NCI-H2171 treated with DMSO at 0.1 percent for 48 hours (cell line): ENCODE data around the gene PEPD.

Source experiments
- DNase-seq: peaks from one replicate; lab custom pipeline; 2025; lab: John Stamatoyannopoulos, UW

The PEPD gene

DNA sequence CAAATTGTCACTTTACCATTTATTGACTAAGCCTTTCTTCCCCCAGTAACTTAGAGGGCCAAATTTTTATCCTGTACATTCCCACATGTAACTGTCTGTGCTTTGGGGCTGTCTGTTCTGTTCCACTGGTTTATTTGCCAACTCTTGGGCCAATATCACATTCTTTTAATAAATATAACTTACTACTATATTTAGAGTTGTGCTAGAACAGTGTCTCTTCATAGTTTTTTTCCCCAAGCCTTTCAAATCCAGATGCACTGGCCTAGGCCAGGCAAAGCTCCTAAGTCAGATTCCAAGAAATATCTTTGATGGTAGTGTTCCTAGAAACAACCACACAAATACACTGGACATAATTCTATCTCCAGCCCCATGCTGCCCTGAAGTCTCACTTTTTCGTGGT lies 164.0 kb downstream of the PEPD start:
- DNase-seq = no peak

DNA sequence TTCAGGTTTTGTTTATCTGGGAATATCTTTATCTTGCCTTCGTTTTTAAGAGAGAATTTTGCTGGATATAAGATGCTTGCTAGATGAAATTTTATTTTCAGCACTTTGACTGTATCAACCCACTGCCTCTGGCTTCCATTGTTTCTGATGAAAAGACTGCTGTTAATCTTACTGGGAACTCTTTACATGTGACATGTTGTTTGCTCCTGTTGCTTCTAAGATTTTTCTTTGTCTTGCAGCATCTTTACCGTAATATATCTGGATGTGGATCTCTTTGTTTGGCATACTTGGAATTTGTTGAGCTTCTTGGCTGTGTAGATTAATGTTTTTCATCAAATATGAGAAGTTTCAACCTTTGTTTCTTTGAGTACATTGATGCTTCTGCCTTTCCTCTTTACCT lies 166.1 kb downstream of the PEPD start:
- DNase-seq = no peak

DNA sequence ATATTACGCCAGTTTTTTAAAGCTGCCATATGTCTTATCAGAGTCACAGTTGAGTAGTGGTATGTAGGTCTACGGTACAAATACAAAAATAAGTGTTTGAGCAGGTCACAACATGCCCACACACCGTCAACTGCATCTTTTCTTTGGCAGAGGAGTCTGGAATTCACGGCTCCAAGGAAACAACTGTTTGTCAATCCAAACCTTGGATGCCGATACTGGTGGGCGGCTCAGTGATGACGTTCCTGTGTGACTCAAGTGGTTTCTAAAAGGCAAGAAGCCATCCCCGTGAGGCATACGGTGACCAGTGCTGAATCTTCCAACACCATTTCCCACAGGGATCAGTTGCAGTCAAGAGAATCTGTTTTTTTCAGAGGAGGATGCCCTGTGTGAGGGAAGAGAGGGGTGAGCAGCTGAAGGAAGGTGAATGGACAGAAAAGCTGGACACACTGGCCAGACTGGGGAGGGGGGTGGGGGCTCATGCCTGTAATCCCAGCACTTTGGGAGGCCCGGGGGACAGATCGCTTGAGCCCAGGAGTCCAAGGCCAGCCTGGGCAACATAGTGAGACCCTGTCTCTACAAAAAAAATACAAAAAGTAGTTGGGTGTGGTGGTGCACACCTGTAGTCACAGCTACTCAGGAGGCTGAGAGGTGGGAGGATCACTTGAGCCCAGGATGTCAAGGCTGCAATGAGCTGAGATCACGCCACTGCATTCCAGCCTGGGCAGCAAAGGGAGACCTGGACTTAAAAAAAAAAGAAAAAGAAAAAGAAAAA lies 170.9 kb downstream of the PEPD start:
- DNase-seq = peak; percentile 8

DNA sequence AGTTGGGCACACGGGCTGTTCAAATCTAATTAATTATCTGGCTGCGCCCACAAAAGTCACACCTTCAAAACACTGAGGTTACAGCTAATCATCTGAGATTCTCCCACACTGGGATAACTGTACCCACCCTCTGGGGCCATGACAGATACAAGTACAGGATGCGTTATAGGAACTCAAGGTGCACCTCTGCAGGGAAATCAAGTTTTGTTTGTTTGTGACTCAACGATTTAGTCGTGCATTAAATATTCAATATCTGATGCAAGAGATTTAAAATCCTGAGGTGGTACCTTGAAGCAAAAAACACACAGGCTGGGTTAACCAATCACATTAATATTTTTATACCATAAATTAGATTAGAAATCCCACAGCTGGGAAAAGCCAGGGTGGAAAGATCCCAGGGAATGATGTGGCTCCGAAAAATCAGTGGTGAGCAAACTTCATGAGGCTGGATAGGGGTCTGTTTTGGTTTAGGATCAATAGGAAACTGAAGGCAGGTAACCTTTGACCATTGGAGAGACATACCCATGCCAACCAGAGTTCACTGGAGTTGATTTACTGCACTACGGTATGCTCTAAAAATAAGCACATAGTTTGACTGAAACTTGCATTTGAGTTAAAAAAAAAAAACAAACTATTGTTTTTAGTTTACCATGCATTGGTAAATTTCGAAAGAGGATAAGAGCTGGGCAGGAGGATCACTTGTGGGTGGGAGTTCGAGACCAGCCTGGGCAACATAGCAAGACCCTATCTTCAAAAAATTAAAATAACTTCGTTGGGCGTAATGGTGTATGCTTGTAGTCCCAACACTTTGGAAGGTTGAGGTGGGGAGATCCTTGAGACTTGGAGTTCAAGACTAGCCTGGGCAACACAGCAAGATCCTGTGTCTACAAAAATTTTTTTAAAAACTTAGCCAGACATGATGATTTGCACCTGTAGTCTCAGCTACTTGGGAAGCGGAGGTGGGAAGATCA lies 172.0 kb downstream of the PEPD start:
- DNase-seq = no peak

DNA sequence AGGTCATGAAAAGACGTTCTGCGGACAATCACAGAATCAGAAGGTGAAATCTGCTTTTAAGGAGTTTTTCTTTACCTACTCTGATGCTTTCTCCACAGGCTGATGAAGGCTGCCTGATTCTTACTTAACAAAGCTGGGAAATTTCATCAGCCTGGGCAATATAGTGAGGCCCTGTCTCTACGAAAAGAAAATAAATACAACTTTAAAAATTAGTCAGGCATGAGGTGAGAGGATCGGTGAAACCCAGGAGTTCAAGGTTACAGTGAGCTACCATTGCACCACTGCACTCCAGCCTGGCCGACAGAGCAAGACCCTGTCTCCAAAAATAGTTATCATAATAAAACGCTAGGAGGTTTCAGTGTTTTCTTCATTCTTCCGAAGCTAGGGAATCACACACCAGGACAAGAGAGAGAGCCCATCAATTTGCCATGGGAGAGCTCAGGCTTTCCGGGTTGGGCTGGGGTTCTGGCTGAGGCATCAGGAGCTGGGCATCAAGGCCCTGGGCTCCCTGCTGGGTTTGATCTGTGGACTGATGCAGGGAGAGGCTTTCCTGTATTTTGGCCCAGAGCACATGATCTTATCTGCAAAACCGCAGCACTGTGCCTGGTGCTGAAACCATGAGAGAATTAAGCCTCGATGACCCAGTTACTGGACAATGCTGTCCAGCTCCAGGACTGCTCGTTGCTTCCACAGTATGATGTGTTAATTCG lies 173.1 kb downstream of the PEPD start:
- DNase-seq = no peak

DNA sequence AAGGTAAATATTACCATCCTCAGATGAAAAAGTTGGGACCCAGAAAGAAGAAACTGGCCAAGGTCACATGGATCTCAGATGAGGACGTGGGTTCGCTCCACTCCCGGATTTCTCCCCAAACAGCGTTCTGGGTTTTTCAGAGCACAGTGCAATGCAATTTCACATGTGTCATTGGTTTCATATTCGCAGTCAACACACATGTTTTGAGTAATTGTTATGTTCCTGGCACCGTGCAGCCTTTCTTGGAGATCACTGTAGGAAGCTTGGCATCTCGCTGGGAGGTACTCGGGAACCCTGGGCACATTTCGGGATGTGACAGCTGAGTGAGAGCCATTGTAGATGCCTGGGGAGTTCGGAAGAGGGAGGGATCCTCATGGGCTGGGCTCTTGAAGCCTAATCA lies 174.3 kb downstream of the PEPD start:
- no peak for DNase-seq

DNA sequence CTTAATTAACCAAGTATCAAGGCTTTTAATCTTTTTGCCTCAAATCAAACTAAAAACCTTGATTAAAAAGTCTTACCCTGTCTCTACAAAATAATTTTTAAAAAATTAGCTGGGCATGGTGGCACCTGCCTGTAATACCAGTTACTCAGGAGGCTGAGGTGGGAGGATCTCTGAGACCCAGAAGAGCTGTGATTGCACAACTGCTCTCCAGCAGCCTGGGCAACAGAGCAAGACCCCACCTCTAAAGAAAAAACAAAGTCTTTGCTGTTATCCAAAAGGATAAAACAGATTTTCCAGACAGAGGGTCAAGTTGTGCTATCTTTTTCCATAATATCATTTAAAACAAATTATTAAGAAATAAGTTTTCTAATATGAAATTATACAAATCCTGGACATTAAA lies 174.9 kb downstream of the PEPD start:
- no peak for DNase-seq

DNA sequence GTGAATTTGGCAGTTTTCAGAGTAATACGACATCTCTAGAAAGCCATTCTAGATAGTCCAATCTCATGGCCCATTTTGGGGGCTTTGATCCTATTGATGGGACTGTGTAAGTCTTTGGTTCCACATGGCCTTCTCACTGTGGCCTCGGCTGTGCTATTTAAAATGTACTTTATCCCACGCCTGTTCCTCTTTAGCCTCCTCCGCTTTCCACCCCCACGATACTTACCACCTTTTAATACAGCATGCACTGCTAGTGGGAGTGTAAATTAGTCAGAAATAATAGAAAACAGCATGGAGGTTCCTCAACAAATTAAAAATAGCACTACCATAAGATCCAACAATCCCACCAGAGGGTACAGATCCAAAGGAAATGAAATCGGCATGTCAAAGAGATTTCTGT lies 176.4 kb downstream of the PEPD start:
- DNase-seq = no peak

DNA sequence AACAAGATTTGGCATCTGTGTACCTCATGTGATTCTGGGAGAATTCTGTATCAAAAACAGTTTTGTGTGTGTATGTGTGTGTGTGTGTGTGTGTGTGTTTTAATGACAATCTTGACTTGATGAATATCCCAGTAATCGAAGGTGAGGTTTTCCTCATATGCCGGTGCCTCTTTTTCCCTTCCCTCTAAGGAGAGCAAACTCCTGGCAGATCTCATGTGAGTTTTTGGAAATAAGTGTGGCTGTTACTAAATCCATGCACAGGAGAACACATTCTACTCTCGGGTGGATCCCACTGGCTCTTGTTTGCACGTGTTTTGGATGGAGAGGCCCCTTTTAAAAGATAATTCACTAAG lies 177.0 kb downstream of the PEPD start:
- no peak for DNase-seq

DNA sequence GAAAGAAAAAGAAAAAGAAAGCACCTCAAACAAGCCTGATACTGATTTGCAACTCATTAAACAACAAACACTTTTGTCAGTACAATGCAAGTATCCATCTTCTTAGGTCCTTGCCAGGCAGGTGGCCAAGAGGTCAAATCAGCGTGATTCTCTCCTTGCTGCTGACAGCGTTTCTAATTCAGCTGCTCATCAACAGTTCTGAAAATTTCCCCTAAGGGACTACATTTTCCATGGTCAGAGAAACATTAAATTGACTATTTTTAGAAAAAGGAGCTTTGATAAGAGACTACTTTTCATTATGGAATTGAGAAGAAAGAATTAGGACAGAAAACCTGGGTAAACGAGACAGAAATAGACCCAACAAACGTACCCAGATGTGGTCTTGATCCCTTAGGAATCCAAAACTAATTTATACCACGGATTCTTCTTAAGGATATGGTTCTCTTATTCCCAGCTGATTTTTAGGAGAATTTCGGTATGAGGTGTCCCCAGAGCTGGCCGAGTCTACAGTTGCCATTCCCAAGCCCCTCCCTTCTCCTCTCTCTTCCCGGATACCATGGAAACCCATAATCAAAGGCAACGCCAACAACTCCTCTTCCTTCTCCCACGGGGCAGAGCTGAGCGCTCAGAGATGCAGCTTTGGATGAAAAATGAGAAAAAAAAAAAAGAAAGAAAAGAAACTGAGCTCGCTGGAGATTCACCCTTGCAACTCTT lies 177.6 kb downstream of the PEPD start:
- peak; percentile 12 for DNase-seq

DNA sequence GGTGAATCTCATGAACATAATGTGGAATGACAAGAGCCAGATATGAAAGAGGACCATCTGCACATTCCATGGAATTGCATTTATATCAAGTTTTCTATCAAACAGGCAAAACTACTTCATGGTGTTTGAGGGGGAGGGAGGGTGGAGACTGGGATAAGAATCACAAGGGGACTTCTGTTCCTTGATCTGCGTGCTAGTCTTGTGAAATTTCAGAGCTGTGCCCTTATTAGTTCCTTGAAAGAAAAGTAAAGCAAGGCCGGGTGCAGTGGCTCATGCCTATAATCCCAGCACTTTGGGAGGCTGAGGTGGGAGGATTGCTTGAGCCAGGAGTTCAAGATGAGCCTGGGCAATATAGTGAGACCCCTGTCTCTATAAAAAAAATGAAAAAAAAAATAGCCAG lies 178.3 kb downstream of the PEPD start:
- no peak for DNase-seq

DNA sequence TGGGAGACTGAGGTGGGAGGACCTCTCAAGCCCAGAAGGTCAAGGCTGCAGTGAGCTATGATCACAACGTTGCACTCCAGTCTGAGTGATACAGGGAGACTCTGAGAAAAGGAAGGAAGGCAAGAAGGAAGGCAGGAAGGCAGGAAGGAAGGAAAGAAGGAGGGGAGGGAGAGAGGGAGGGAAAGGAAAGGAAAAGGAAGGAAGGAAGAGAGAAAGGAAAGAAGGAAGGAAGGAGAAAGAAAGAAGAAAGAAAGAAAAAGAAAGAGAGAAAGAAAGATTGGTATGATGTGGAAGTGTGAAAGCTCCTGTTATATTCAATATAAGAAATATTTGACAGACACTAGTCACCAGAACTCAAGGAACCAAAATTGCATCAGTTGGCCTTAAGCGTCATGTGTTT lies 180.6 kb downstream of the PEPD start:
- no peak for DNase-seq

DNA sequence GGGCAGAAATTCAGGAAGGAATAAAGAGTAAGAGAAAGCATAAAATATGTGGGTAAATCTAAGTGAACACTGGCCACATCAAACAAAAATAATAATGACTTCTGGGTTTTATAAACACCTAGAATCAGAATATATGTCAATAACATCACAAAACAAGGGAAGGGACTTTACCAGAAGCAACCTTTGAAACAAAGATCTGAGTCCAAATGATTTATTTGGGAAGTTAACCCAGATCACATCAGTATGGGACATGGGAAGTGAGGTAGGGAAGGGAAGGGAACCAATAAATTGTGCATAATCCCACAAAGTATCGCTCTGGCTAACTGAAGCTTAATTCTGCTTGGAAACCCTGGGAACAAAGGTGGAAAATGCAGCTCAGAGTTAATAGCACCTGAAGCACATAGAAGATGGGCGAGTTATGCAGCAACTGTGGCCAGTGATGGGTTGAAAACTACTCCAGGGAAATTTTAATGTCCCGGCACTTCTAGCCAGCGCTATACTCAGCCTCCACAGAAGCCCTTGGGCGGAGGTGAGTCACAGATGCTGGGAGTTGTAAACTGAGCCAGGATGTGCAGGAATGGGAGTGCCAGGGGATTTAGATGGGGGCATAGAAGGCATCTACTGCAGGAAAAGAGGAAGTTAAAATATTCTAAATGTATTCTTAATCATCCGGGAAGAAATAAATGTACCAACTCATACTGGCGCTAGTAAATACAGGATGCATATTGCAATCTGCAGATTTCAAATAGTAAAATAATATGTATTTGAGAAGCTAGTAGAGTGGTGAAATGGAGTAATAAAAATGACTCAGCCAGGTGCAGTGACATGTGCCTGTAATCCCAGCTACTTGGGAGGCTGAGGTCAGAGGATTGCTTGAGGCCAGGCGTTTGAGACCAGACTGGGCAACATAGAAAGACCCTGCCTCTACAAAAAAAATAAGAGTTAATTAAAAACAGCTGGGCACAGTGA lies 182.3 kb downstream of the PEPD start:
- no peak for DNase-seq
